GM12878 (cell line): ENCODE results near the gene GAREM1. TPM values are rescaled to one million over a fixed set of nuclear protein-coding genes. Genes with fewer than 3 reads are reported as not detected.

Source experiments
- ATAC-seq: fragments of 200-7000 bp; cut with Tn5 transposase; 3 replicates; pipeline ENCODE4 v1.9.1; 2020; ENCODE audit warnings: mild to moderate bottlenecking, moderate library complexity
- BruUV-seq: library from RNA; stranded (reverse); fragments of 400-500 nt; replicated peaks from 2 replicates; lab custom pipeline; 2021; lab: Mats Ljungman, UMichigan
- CTCF ChIA-PET: fragments of 300-600 bp; sonication (Branson Sonifier 250); formaldehyde crosslinking; extraction: SDS; loops from one replicate; lab custom pipeline; 2021; ENCODE audit warnings: inconsistent platforms; lab: Yijun Ruan, JAX
- POLR2A ChIA-PET: fragments of 350-600 bp; formaldehyde crosslinking; extraction: SDS; loops from one replicate; lab custom pipeline; 2021; ENCODE audit warnings: inconsistent platforms; lab: Charles Lee
- RAD21 ChIA-PET: fragments of 300-600 bp; sonication (Branson Sonifier 250); formaldehyde crosslinking; loops from one replicate; lab custom pipeline; 2023; ENCODE audit warnings: antibody characterized with exemption; ENCODE audit not compliant: unreplicated experiment; lab: Charles Lee
- SMC1A ChIA-PET: fragments of 300-600 bp; sonication (Branson Sonifier 250); formaldehyde crosslinking; loops from one replicate; lab custom pipeline; 2023; ENCODE audit not compliant: unreplicated experiment, uncharacterized antibody; lab: Charles Lee
- DNase-seq: peaks from one replicate; pipeline ENCODE4 v3.0.0-alpha.2; 2011; ENCODE audit warnings: low read depth, low spot score
- FAIRE-seq: peaks from 3 replicates; lab custom pipeline; 2011; peaks lifted over from hg19 to GRCh38; lab: Jason Lieb, UNC
- H2AFZ ChIP-seq: 2 replicates; pipeline ENCODE4 v1.6.0; 2011; ENCODE audit warnings: low read depth, low read length, control low read depth; ENCODE audit not compliant: control insufficient read depth
- H3K27ac ChIP-seq: 2 replicates; pipeline ENCODE4 v1.5.1; 2011; ENCODE audit warnings: control low read depth; ENCODE audit not compliant: control insufficient read depth, insufficient read depth
- H3K27me3 ChIP-seq, 2 experiments: replicated peaks in 1 of 2; 2 replicates each; pipeline versions ENCODE4 v1.6.0 to v1.6.1; 2011; ENCODE audit warnings: low read length in 1 of 2; ENCODE audit not compliant: control insufficient read depth in 2 of 2, insufficient read depth in 2 of 2
- H3K36me3 ChIP-seq, 2 experiments: 2 replicates each; pipeline ENCODE4 v1.5.1; 2011; ENCODE audit warnings: low read length in 1 of 2; ENCODE audit not compliant: control insufficient read depth in 2 of 2, insufficient read depth in 2 of 2
- H3K4me1 ChIP-seq: 2 replicates; pipeline ENCODE4 v1.6.1; 2011; ENCODE audit warnings: mild to moderate bottlenecking, low read length, moderate library complexity, mixed read lengths; ENCODE audit not compliant: control insufficient read depth, insufficient read depth
- H3K4me2 ChIP-seq: 2 replicates; pipeline ENCODE4 v1.6.0; 2011; ENCODE audit warnings: control low read depth; ENCODE audit not compliant: control insufficient read depth, insufficient read depth
- H3K4me3 ChIP-seq: fragments of 200-600 bp; sonication (generic); 2 replicates; pipeline ENCODE4 v1.5.1; 2016
- H3K79me2 ChIP-seq: 2 replicates; pipeline ENCODE4 v1.6.0; 2011; ENCODE audit warnings: low read length; ENCODE audit not compliant: control insufficient read depth, insufficient read depth
- H3K9ac ChIP-seq: 2 replicates; pipeline ENCODE4 v1.8.0; 2011; ENCODE audit warnings: low read length, control low read depth, mixed read lengths; ENCODE audit not compliant: control insufficient read depth, insufficient read depth
- H3K9me3 ChIP-seq: replicated peaks from 3 replicates; pipeline ENCODE4 v1.5.1; 2011; ENCODE audit warnings: mild to moderate bottlenecking, low read length; ENCODE audit not compliant: control insufficient read depth, insufficient read depth
- H4K20me1 ChIP-seq: 2 replicates; pipeline ENCODE4 v1.6.0; 2011; ENCODE audit not compliant: control insufficient read depth, insufficient read depth
- CBX3 ChIP-seq: fragments of 200-600 bp; sonication (generic); IDR thresholded peaks from 2 replicates; pipeline ENCODE4 v1.6.1; 2016; ENCODE audit warnings: low read depth, borderline replicate concordance
- ESRRA ChIP-seq: IDR thresholded peaks from 2 replicates; pipeline ENCODE4 v1.6.1; 2012; ENCODE audit warnings: mild to moderate bottlenecking, low read length, improper control_type of control experiment
- POLR2A ChIP-seq: IDR thresholded peaks from 2 replicates; pipeline ENCODE4 v1.6.1; 2011; ENCODE audit warnings: low read depth, mild to moderate bottlenecking, low read length
- RCOR1 ChIP-seq: conservative IDR thresholded peaks from 2 replicates; pipeline ENCODE4 v1.6.1; 2012; ENCODE audit warnings: low read depth, low read length, improper control_type of control experiment
- SUPT20H ChIP-seq: IDR thresholded peaks from 2 replicates; pipeline ENCODE4 v1.6.1; 2011; ENCODE audit warnings: low read depth, mild to moderate bottlenecking, low read length, moderate library complexity, borderline replicate concordance; ENCODE audit not compliant: control insufficient read depth
- TBL1XR1 ChIP-seq: IDR thresholded peaks from 2 replicates; pipeline ENCODE4 v1.6.1; 2012; ENCODE audit warnings: low read depth, low read length, improper control_type of control experiment
- ZNF24 ChIP-seq: fragments of 450-650 bp; IDR thresholded peaks from 2 replicates; pipeline ENCODE4 v1.6.1; 2017; ENCODE audit warnings: antibody characterized with exemption, mild to moderate bottlenecking
- WGBS: methylation state at CpG from one replicate; pipeline ENCODE4 v1.1.6; 2016; ENCODE audit warnings: low lambda C conversion rate; ENCODE audit not compliant: insufficient replicate concordance, insufficient coverage; ENCODE audit errors: missing lambda C conversion rate; 5-methylcytosine and 5-hydroxymethylcytosine counted together
- in situ Hi-C: fragments of 300-500 bp; cut with MboI; formaldehyde crosslinking; loops from 9 replicates; pipeline ENCODE4 v1.14.3; 2018; ENCODE audit warnings: mixed read lengths
- intact Hi-C: fragments of 100-400 bp; cut with micrococcal nuclease; formaldehyde crosslinking; loops from one replicate; pipeline ENCODE4 v1.14.2; 2022; ENCODE audit not compliant: unreplicated experiment
- polyA plus RNA-seq, 11 experiments: library from polyadenylated mRNA; depleted of rRNA in 4 of 11; unstranded in 6 of 11; stranded (reverse) in 5 of 11; fragments of >200 nt; fragmentation: Nextera tagmentation in 4 of 11; fragmentation: Illumina TruSeq in 1 of 11; extraction: Ambion mirVana in 4 of 11; extraction: Trizol in 1 of 11; gene quantifications; 1 replicate in 1 of 11; 2 replicates in 10 of 11; pipeline versions ENCODE4 v1.2.1 to v1.2.3, GENCODE V29; 2011 to 2016; ENCODE audit warnings: inconsistent platforms in 2 of 11, missing spikeins in 2 of 11, low read depth in 1 of 11
- total RNA-seq, 4 experiments: library from RNA; depleted of rRNA in 3 of 4; stranded (reverse); fragments of >200 nt in 3 of 4; fragmentation: Illumina TruSeq in 1 of 4; extraction: Trizol in 1 of 4; gene quantifications; 2 replicates each; pipeline versions ENCODE4 v1.2.1 to v1.2.3, GENCODE V29; 2013 to 2021
- TF ChIP-seq, protein P1 (sequence below): fragments of 450-650 bp; IDR thresholded peaks from 2 replicates; pipeline ENCODE4 v1.6.1; 2017; ENCODE audit warnings: antibody characterized with exemption, mild to moderate bottlenecking, moderate library complexity
- TF ChIP-seq, protein P2 (sequence below): fragments of 450-650 bp; IDR thresholded peaks from 2 replicates; pipeline ENCODE4 v1.6.1; 2017; ENCODE audit warnings: mild to moderate bottlenecking, moderate library complexity
- TF ChIP-seq, protein P3 (sequence below): IDR thresholded peaks from 2 replicates; pipeline ENCODE4 v1.6.1; 2011; ENCODE audit warnings: low read depth, mild to moderate bottlenecking, low read length, moderate library complexity, borderline replicate concordance; ENCODE audit errors: extremely low read depth
- TF ChIP-seq, protein P4 (sequence below): IDR thresholded peaks from 2 replicates; pipeline ENCODE4 v1.6.1; 2011; ENCODE audit warnings: borderline replicate concordance, low read depth, mild to moderate bottlenecking, moderate library complexity, low read length; ENCODE audit not compliant: insufficient read depth, poor library complexity, severe bottlenecking
- TF ChIP-seq, protein P5 (sequence below): fragments of 450-650 bp; formaldehyde crosslinking; IDR thresholded peaks from 2 replicates; pipeline ENCODE4 v1.4.0; 2022; ENCODE audit warnings: mild to moderate bottlenecking, moderate library complexity

Gene GAREM1
- total and polyA plus RNA-seq, 10 of the 15 experiments (the other 5 are each of a cell fraction or from before 2014, with no cell fraction given): 0.05 to 0.29 (median 0.05) TPM; not detected in 7

DNA sequence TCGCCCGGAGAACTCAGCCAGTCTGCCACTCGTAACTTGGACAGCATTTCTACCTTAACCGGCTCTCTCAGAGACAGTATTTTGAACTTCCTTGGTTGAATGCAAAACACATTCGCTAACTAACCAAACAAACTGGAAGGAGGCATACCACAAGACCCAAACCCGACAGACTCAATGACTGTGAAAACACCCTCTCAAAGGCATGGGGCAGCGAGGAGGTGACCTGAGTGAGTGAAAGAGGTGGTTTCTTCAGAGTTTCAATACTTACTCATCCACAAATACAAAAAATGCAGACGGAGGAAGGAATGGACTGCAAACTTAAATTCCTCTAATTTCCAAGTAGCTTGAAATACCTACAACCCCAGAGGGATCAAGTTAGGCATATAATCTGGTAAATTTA, 132.9 kb downstream of the GAREM1 start:
- no peak for ATAC-seq
- POLR2A ChIA-PET: no interaction called here
- TF ChIP-seq TBL1XR1 (no peak), POLR2A (no peak), CBX3 (no peak), ESRRA (no peak), RCOR1 (no peak), SUPT20H (no peak), ZNF24 (no peak)
- TF ChIP-seq, protein P1, sequence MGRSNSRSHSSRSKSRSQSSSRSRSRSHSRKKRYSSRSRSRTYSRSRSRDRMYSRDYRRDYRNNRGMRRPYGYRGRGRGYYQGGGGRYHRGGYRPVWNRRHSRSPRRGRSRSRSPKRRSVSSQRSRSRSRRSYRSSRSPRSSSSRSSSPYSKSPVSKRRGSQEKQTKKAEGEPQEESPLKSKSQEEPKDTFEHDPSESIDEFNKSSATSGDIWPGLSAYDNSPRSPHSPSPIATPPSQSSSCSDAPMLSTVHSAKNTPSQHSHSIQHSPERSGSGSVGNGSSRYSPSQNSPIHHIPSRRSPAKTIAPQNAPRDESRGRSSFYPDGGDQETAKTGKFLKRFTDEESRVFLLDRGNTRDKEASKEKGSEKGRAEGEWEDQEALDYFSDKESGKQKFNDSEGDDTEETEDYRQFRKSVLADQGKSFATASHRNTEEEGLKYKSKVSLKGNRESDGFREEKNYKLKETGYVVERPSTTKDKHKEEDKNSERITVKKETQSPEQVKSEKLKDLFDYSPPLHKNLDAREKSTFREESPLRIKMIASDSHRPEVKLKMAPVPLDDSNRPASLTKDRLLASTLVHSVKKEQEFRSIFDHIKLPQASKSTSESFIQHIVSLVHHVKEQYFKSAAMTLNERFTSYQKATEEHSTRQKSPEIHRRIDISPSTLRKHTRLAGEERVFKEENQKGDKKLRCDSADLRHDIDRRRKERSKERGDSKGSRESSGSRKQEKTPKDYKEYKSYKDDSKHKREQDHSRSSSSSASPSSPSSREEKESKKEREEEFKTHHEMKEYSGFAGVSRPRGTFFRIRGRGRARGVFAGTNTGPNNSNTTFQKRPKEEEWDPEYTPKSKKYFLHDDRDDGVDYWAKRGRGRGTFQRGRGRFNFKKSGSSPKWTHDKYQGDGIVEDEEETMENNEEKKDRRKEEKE: no peak
- TF ChIP-seq, protein P2, sequence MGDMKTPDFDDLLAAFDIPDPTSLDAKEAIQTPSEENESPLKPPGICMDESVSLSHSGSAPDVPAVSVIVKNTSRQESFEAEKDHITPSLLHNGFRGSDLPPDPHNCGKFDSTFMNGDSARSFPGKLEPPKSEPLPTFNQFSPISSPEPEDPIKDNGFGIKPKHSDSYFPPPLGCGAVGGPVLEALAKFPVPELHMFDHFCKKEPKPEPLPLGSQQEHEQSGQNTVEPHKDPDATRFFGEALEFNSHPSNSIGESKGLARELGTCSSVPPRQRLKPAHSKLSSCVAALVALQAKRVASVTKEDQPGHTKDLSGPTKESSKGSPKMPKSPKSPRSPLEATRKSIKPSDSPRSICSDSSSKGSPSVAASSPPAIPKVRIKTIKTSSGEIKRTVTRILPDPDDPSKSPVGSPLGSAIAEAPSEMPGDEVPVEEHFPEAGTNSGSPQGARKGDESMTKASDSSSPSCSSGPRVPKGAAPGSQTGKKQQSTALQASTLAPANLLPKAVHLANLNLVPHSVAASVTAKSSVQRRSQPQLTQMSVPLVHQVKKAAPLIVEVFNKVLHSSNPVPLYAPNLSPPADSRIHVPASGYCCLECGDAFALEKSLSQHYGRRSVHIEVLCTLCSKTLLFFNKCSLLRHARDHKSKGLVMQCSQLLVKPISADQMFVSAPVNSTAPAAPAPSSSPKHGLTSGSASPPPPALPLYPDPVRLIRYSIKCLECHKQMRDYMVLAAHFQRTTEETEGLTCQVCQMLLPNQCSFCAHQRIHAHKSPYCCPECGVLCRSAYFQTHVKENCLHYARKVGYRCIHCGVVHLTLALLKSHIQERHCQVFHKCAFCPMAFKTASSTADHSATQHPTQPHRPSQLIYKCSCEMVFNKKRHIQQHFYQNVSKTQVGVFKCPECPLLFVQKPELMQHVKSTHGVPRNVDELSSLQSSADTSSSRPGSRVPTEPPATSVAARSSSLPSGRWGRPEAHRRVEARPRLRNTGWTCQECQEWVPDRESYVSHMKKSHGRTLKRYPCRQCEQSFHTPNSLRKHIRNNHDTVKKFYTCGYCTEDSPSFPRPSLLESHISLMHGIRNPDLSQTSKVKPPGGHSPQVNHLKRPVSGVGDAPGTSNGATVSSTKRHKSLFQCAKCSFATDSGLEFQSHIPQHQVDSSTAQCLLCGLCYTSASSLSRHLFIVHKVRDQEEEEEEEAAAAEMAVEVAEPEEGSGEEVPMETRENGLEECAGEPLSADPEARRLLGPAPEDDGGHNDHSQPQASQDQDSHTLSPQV: no peak
- TF ChIP-seq, protein P3, sequence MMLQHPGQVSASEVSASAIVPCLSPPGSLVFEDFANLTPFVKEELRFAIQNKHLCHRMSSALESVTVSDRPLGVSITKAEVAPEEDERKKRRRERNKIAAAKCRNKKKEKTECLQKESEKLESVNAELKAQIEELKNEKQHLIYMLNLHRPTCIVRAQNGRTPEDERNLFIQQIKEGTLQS: no peak
- TF ChIP-seq, protein P4, sequence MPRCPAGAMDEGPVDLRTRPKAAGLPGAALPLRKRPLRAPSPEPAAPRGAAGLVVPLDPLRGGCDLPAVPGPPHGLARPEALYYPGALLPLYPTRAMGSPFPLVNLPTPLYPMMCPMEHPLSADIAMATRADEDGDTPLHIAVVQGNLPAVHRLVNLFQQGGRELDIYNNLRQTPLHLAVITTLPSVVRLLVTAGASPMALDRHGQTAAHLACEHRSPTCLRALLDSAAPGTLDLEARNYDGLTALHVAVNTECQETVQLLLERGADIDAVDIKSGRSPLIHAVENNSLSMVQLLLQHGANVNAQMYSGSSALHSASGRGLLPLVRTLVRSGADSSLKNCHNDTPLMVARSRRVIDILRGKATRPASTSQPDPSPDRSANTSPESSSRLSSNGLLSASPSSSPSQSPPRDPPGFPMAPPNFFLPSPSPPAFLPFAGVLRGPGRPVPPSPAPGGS: no peak
- TF ChIP-seq, protein P5, sequence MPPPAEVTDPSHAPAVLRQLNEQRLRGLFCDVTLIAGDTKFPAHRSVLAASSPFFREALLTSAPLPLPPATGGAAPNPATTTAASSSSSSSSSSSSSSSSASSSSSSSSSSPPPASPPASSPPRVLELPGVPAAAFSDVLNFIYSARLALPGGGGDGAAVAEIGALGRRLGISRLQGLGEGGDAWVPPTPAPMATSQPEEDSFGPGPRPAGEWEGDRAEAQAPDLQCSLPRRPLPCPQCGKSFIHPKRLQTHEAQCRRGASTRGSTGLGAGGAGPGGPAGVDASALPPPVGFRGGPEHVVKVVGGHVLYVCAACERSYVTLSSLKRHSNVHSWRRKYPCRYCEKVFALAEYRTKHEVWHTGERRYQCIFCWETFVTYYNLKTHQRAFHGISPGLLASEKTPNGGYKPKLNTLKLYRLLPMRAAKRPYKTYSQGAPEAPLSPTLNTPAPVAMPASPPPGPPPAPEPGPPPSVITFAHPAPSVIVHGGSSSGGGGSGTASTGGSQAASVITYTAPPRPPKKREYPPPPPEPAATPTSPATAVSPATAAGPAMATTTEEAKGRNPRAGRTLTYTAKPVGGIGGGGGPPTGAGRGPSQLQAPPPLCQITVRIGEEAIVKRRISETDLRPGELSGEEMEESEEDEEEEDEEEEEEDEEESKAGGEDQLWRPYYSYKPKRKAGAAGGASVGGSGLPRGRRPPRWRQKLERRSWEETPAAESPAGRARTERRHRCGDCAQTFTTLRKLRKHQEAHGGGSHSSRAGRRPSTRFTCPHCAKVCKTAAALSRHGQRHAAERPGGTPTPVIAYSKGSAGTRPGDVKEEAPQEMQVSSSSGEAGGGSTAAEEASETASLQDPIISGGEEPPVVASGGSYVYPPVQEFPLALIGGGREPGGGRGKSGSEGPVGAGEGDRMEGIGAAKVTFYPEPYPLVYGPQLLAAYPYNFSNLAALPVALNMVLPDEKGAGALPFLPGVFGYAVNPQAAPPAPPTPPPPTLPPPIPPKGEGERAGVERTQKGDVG (CRISPR knock-in tag): no peak

More for the DNA sequence above, 132.9 kb downstream of the GAREM1 start:
- Histone ChIP-seq H2AFZ (no peak overlapping the region), H4K20me1 (no peaks in the 10 kb centered on the region), H3K4me3 (no peak overlapping the region), H3K79me2 (no peaks in the 10 kb centered on the region), H3K4me2 (no peak overlapping the region), H3K4me1 (no peaks in the 10 kb centered on the region), H3K27me3 (no peaks in the 10 kb centered on the region; a peak in 1 of 4 replicates), H3K36me3 (no peaks in the 10 kb centered on the region), H3K27ac (no peak overlapping the region), H3K9me3 (no peaks in the 10 kb centered on the region), H3K9ac (no peak overlapping the region)
- 52% methylated on average over 8 of the region's 8 CpGs for WGBS
- in situ Hi-C loops: no loop called here
- CTCF ChIA-PET: no interaction called here
- no TSS peak for BruUV-seq
- FAIRE-seq (no peak), DNase-seq (no peak)
- SMC1A ChIA-PET: no interaction called here
- RAD21 ChIA-PET: no interaction called here
- intact Hi-C loops: no loop called here
